Activated naive CD4-positive, alpha-beta T cell treated with anti-CD3 and anti-CD28 coated beads, Interleukin-2, amount 50 U/mL, for 16 hours (primary cell): ENCODE measurements around the gene ONECUT3.

Source experiments
- DNase-seq: peaks from one replicate; pipeline ENCODE4 v3.0.0-alpha.2; 2020

Gene ONECUT3

GRCh38 chr19:1816530-1817298, 63.4 kb downstream of the ONECUT3 start:
- DNase-seq, result no peak

- no peak for DNase-seq
These were observed 64.4 kb downstream of the ONECUT3 start for GRCh38 chr19:1817553-1818179.

- DNase-seq, result no peak
These were observed 65.4 kb downstream of the ONECUT3 start for GRCh38 chr19:1818549-1819195.

- DNase-seq, result no peak
These were observed 66.3 kb downstream of the ONECUT3 start for GRCh38 chr19:1819341-1820255.

- no peak for DNase-seq
These were observed 68.9 kb downstream of the ONECUT3 start for GRCh38 chr19:1822210-1822609.

- DNase-seq, result no peak
These were observed 69.7 kb downstream of the ONECUT3 start for GRCh38 chr19:1823020-1823419.

GRCh38 chr19:1823539-1824251, 70.4 kb downstream of the ONECUT3 start:
- no peak for DNase-seq

GRCh38 chr19:1824252-1824622, 70.9 kb downstream of the ONECUT3 start:
- no peak for DNase-seq

GRCh38 chr19:1825909-1826556, 72.7 kb downstream of the ONECUT3 start:
- DNase-seq, result peak; percentile 77

- no peak for DNase-seq
These were observed 73.5 kb downstream of the ONECUT3 start for GRCh38 chr19:1826557-1827521.

GRCh38 chr19:1827566-1828278, 74.4 kb downstream of the ONECUT3 start:
- no peak for DNase-seq

GRCh38 chr19:1828279-1829238, 75.3 kb downstream of the ONECUT3 start:
- DNase-seq, result no peak

- no peak for DNase-seq
These were observed 76.7 kb downstream of the ONECUT3 start for GRCh38 chr19:1829958-1830357.

GRCh38 chr19:1830568-1830967, 77.3 kb downstream of the ONECUT3 start:
- DNase-seq, result no peak
